HepG2 (cell line): Measurements from ENCODE around the gene AUTS2.

Experiments
- ATF7-NPFF ChIP-seq: sonication (generic); formaldehyde crosslinking; IDR thresholded peaks from 2 replicates; pipeline ENCODE4 v1.8.1; 2023; ENCODE audit warnings: mild to moderate bottlenecking, low read depth, missing genetic modification reagents, moderate library complexity
- DMTF1 ChIP-seq: sonication (generic); formaldehyde crosslinking; IDR thresholded peaks from 2 replicates; pipeline ENCODE4 v1.4.0; 2020; ENCODE audit warnings: mild to moderate bottlenecking, missing genetic modification reagents
- MEIS2 ChIP-seq: sonication (generic); formaldehyde crosslinking; IDR thresholded peaks from 2 replicates; pipeline ENCODE4 v1.9.0; 2021; ENCODE audit warnings: mild to moderate bottlenecking, missing genetic modification reagents
- POLR2A ChIP-seq, 2 experiments: IDR thresholded peaks; 2 replicates each; pipeline ENCODE4 v1.6.1; 2011; ENCODE audit warnings: low read depth in 2 of 2, low read length in 2 of 2, mild to moderate bottlenecking in 1 of 2, moderate library complexity in 1 of 2; ENCODE audit not compliant: insufficient read depth in 1 of 2
- ZFAT ChIP-seq: sonication (generic); formaldehyde crosslinking; conservative IDR thresholded peaks from 2 replicates; pipeline ENCODE4 v1.8.1; 2023; ENCODE audit warnings: missing genetic modification reagents, inconsistent platforms

GRCh38 chr7:70377957-70378356, 779.7 kb downstream of the AUTS2 start:
- TF ChIP-seq ZFAT (no peak), POLR2A (IDR thresholded peaks at IDR 0.05; ENCODE audit: insufficient read depth in 1 of 2, low read depth in 2 of 2, low read length in 2 of 2) (no peak), ATF7-NPFF (CRISPR knock-in tag) (no peak), MEIS2 (no peak), DMTF1 (CRISPR knock-in tag) (no peak)
